GM18519 (cell line): Measurements from ENCODE around the gene NCOA3.
"Not testable (repeated sequence)": the region's sequence is repeated elsewhere in the genome, so short reads cannot be mapped to it uniquely, and the experiment has no call there.

Experiments
- ATAC-seq: cut with Tn5 transposase; IDR thresholded peaks from one replicate; pipeline ENCODE4 v1.9.1; 2021; ENCODE audit warnings: mild to moderate bottlenecking, moderate library complexity; ENCODE audit not compliant: unreplicated experiment, low FRiP score

NCOA3 gene

GRCh38 chr20:47532002-47532401 is 30.3 kb downstream of the NCOA3 start:
- ATAC-seq, result no peak

- no peak for ATAC-seq
Observed at GRCh38 chr20:47533518-47534062, 31.9 kb downstream of the NCOA3 start.

GRCh38 chr20:47534405-47534804 is 32.7 kb downstream of the NCOA3 start:
- ATAC-seq, result no peak

GRCh38 chr20:47535088-47535487 is 33.4 kb downstream of the NCOA3 start:
- ATAC-seq, result no peak

- ATAC-seq, result no peak
Observed at GRCh38 chr20:47535994-47536393, 34.3 kb downstream of the NCOA3 start.

- ATAC-seq, result no peak
Observed at GRCh38 chr20:47540443-47541354, 39.0 kb downstream of the NCOA3 start.

- ATAC-seq, result no peak
Observed at GRCh38 chr20:47541355-47541922, 39.8 kb downstream of the NCOA3 start.

GRCh38 chr20:47543006-47543431 is 41.3 kb downstream of the NCOA3 start:
- no peak for ATAC-seq

GRCh38 chr20:47544240-47544639 is 42.6 kb downstream of the NCOA3 start:
- ATAC-seq, result no peak

- no peak for ATAC-seq
Observed at GRCh38 chr20:47544852-47545251, 43.2 kb downstream of the NCOA3 start.

GRCh38 chr20:47545499-47545898 is 43.8 kb downstream of the NCOA3 start:
- no peak for ATAC-seq

- ATAC-seq, result no peak
Observed at GRCh38 chr20:47546184-47547033, 44.7 kb downstream of the NCOA3 start.

GRCh38 chr20:47547034-47547387 is 45.3 kb downstream of the NCOA3 start:
- ATAC-seq, result no peak

GRCh38 chr20:47549671-47550070 is 48.0 kb downstream of the NCOA3 start:
- no peak for ATAC-seq

- no peak for ATAC-seq
Observed at GRCh38 chr20:47551222-47551621, 49.5 kb downstream of the NCOA3 start.

GRCh38 chr20:47551841-47552240 is 50.2 kb downstream of the NCOA3 start:
- no peak for ATAC-seq

GRCh38 chr20:47552996-47553395 is 51.3 kb downstream of the NCOA3 start:
- ATAC-seq, result no peak

- ATAC-seq, result not testable (repeated sequence)
Observed at GRCh38 chr20:47553594-47554235, 52.0 kb downstream of the NCOA3 start.

GRCh38 chr20:47554283-47554682 is 52.6 kb downstream of the NCOA3 start:
- ATAC-seq, result not testable (repeated sequence)

GRCh38 chr20:47557218-47557617 is 55.5 kb downstream of the NCOA3 start:
- ATAC-seq, result no peak
